Measurements from ENCODE around the gene FHL3.

GRCh38 chr1:38013227-38013622 lies 7.9 kb upstream of the FHL3 start:
- TF ChIP-seq, protein P1, sequence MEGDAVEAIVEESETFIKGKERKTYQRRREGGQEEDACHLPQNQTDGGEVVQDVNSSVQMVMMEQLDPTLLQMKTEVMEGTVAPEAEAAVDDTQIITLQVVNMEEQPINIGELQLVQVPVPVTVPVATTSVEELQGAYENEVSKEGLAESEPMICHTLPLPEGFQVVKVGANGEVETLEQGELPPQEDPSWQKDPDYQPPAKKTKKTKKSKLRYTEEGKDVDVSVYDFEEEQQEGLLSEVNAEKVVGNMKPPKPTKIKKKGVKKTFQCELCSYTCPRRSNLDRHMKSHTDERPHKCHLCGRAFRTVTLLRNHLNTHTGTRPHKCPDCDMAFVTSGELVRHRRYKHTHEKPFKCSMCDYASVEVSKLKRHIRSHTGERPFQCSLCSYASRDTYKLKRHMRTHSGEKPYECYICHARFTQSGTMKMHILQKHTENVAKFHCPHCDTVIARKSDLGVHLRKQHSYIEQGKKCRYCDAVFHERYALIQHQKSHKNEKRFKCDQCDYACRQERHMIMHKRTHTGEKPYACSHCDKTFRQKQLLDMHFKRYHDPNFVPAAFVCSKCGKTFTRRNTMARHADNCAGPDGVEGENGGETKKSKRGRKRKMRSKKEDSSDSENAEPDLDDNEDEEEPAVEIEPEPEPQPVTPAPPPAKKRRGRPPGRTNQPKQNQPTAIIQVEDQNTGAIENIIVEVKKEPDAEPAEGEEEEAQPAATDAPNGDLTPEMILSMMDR (IDR thresholded peaks at IDR 0.05) = no peak
- TF ChIP-seq POLR2AphosphoS5 (IDR thresholded peaks at IDR 0.05; ENCODE audit: low read depth, low read length) (no peak), SIN3A (IDR thresholded peaks at IDR 0.05; ENCODE audit: borderline replicate concordance, insufficient read depth, low read depth, low read length) (no peak), TCF7L2 (IDR thresholded peaks at IDR 0.05; ENCODE audit: low read depth, low read length) (no peak)
- TF ChIP-seq, protein P2, sequence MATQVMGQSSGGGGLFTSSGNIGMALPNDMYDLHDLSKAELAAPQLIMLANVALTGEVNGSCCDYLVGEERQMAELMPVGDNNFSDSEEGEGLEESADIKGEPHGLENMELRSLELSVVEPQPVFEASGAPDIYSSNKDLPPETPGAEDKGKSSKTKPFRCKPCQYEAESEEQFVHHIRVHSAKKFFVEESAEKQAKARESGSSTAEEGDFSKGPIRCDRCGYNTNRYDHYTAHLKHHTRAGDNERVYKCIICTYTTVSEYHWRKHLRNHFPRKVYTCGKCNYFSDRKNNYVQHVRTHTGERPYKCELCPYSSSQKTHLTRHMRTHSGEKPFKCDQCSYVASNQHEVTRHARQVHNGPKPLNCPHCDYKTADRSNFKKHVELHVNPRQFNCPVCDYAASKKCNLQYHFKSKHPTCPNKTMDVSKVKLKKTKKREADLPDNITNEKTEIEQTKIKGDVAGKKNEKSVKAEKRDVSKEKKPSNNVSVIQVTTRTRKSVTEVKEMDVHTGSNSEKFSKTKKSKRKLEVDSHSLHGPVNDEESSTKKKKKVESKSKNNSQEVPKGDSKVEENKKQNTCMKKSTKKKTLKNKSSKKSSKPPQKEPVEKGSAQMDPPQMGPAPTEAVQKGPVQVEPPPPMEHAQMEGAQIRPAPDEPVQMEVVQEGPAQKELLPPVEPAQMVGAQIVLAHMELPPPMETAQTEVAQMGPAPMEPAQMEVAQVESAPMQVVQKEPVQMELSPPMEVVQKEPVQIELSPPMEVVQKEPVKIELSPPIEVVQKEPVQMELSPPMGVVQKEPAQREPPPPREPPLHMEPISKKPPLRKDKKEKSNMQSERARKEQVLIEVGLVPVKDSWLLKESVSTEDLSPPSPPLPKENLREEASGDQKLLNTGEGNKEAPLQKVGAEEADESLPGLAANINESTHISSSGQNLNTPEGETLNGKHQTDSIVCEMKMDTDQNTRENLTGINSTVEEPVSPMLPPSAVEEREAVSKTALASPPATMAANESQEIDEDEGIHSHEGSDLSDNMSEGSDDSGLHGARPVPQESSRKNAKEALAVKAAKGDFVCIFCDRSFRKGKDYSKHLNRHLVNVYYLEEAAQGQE (IDR thresholded peaks at IDR 0.05; ENCODE audit: insufficient read depth in 1 of 2, low read depth in 2 of 2, low read length in 1 of 2) = no peak
